ENCODE results near the gene IL4I1.
"Not testable (repeated sequence)": the region's sequence is repeated elsewhere in the genome, so short reads cannot be mapped to it uniquely, and the experiment has no call there.

The IL4I1 gene, protein sequence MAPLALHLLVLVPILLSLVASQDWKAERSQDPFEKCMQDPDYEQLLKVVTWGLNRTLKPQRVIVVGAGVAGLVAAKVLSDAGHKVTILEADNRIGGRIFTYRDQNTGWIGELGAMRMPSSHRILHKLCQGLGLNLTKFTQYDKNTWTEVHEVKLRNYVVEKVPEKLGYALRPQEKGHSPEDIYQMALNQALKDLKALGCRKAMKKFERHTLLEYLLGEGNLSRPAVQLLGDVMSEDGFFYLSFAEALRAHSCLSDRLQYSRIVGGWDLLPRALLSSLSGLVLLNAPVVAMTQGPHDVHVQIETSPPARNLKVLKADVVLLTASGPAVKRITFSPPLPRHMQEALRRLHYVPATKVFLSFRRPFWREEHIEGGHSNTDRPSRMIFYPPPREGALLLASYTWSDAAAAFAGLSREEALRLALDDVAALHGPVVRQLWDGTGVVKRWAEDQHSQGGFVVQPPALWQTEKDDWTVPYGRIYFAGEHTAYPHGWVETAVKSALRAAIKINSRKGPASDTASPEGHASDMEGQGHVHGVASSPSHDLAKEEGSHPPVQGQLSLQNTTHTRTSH

GRCh38 chr19:49896863-49897621 lies at the start of gene IL4I1:
Gene IL4I1 (minus strand): TSS chr19:49896887. CDS start chr19:49896160, 727 bp downstream.
- DNase-seq: no peak

- DNase-seq: no peak
Observed at GRCh38 chr19:49946415-49946814, 49.7 kb upstream of the IL4I1 start.

DNA sequence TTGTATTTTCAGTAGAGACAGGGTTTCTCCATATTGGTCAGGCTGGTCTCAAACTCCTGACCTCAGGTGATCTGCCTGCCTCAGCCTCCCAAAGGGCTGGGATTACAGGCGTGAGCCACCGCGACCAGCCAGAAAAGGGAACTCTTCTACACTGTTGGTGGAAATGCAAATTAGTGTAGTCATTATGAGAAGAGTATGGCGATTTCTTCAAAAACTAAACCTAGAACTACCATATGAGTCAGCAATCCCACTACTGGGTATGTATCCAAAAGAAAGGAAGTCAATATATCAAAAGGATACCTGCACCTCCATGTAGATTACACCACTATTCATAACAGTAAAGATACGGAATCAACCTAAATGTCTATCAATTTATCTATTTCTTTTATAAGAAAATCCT lies 47.9 kb upstream of the IL4I1 start:
- not testable (repeated sequence) for DNase-seq

- DNase-seq: no peak
Observed at GRCh38 chr19:49940482-49940791, 43.8 kb upstream of the IL4I1 start.

DNA sequence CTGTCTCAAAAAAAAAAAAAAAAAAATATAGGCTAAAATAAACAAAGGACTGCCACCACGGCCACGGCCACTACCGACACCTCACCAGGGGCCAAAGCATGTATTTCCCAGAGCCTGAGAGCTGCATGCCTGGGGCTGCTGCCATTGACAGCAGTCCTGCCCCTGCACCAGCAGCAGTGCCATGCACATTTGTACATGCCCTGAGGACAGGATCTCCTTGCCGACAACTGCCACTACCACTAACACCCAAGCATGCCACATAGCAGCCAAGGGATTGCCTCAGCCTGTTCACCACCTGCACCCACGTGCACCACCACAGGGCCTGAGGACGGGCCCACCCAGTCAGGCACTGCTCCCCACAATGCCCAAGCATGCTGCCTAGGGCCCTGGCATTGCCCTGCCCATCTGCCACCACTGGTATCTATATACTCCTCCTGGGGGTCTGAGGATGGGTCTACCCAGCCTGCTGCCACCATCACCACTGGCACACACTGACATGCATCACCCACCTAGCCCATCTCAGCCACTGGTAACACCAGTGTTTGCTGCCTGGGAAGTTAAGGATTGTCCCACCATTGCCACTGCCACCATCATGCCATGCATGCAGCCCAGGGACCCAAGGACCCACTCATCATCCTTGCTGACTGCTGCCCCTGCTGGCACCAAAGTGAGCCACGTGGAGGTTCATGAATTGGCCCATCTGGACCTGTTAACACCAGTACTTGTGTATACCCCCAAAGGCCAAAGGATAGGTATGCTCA lies 43.2 kb upstream of the IL4I1 start:
- DNase-seq: no peak

DNA sequence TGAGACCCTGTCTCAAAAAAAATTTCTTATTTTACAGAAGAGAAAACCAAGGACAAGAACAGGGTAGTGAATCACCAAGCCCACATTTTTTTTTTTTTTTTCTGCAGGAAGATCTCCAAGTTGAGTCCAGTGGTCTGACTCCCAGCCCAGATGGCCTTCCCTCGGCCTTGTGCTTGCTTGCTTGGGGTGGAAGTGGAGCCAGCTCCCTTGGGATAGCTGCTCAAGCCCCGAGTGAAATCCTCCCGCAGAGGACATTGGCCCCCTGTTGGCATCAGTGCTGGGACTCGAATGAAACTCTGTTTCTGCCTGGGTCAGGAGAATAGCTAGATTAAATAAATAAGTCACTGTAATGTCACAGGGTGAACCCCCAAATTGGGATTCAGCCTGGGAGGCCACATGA lies 42.0 kb upstream of the IL4I1 start:
- DNase-seq: no peak

DNA sequence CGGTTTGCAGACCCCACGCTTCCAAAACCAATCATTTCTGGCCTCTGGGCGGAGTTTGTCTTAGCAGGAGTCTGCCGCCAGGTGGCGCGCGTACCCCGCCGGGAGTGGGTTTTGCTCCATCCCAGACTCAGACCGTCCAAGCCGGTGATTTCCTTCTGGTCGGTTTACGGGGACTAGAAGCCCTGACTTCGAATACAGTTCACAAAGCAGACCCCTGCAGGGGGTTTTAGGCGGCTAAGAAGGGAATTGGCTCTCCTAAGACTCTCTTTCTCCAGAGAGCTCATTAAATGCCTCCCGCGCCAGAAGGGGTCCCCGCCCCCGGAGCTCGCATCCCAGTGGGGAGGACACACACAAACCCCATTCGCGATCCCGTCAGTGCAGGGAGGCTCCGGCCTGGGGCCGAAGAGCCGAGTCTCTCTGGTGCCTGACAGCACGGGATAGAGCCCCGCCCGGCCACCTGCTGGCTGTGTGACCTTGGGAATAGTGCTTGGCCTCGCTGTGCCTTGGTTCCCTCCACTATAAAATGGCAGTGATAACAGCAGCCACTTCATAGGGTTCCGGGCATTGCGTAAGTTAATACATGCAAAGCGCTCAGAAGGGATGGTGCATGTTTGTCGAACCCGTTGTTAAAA lies 41.2 kb upstream of the IL4I1 start:
- DNase-seq: peak in 1 of 2 experiments; percentile 33

DNA sequence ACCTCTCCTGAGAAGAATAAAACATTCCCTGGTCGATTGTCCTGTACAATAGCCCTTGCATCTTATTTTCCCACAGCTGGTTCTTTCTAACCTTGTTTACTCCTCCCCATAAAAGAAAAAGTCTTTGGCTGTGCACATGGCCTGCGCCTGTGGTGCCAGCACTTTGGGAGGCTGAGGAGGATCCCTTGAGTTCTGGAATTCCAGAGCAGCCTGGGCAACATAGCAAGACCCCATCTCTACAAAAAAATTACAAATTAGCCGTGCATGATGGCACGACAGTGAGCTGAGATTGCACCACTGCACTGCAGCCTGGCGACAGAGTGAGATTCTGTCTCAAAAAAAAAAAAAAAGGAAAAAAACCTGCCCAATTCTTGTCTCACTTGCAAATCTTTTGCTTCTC lies 39.9 kb upstream of the IL4I1 start:
- DNase-seq: no peak

DNA sequence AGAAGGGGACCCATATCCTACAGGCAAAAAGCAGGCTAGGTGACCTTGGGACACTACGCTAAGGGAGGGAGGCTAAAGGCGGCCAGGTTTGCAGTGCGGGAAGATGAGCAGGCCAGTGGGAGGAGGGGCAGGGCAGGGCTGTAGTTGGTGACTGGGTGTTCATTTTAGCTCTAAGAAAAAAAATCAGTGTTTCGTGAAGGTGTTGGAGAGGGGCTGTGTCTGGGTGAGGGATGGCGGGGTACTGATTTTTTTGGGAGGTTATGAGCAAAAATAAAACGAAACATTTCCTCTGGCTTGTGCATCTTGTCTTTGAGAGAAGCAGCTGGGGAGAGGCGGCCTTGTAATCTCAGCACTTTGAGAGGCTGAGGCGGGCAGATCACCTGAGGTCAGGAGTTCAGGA lies 37.0 kb upstream of the IL4I1 start:
- DNase-seq: no peak

DNA sequence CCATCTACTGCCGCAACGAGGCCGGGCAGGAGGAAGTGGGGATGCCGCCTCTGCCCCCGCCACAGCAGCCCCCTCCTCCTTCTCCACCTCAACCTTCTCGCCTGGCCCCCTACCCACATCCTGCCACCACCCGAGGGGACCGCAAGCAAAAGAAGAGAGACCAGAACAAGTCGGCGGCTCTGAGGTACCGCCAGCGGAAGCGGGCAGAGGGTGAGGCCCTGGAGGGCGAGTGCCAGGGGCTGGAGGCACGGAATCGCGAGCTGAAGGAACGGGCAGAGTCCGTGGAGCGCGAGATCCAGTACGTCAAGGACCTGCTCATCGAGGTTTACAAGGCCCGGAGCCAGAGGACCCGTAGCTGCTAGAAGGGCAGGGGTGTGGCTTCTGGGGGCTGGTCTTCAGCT lies 36.0 kb upstream of the IL4I1 start:
- DNase-seq: no peak

- no peak for DNase-seq
Observed at GRCh38 chr19:49932041-49932451, 35.4 kb upstream of the IL4I1 start.

GRCh38 chr19:49931293-49932040 lies 34.8 kb upstream of the IL4I1 start:
- DNase-seq: no peak

GRCh38 chr19:49930483-49931011 lies 33.9 kb upstream of the IL4I1 start:
- DNase-seq: no peak

- peak; percentile 44 to 86 for DNase-seq
Observed at GRCh38 chr19:49929611-49930482, 33.2 kb upstream of the IL4I1 start.

DNA sequence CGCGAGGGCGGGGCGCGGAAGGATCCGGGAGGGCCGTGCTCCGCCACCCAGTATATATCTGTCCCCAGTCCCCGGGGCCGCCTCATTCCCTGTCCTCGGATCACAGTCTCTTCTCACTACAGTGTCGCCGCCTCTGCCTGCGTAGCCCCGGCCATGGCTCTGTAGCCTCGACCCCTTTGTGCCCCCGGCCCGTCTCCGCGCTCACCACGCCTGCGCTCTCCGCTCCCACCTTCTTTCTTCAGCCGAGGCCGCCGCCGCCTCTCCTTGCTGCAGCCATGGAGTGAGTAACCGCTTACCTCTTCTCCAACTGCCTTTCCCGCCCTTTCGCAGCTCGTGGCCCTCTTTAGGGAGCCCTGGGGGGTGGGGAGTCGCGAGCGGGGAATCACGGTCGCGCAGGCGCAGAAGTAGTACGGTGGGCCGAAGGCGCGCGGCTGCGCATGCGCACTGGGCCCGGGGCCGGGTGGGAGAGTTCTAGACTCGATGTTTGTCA lies 32.5 kb upstream of the IL4I1 start, which contains the start of the genes ATF5 and NUP62:
Gene ATF5, plus strand, starts transcription at position 85 of the 490 bp plus-strand sequence. CDS start 1,646 bp downstream, outside the sequence.
Gene NUP62, minus strand, starts transcription at position 384 of the 490 bp plus-strand sequence. CDS start 19,697 bp downstream, outside the sequence.
- peak in 1 of 2 experiments; percentile 83 for DNase-seq

GRCh38 chr19:49927526-49928264 lies 31.0 kb upstream of the IL4I1 start:
- DNase-seq: no peak

DNA sequence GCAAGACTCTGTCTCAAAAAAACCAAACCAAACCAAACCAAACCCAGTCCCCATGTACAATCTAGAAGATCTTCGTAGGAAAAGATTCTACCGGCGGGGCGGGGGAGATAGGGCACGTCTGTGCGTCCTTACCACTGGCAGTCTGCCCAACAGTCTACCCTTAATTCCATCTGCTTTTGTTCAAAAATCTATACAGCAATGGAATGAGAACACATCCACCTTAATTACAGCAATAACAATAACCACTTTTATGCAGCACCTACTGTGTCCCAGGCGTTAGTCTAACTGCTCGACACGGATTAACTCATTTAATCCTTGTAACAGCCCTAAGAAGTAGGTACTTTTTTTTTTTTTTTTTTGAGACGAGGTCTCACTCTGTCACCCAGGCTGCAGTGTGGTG lies 29.8 kb upstream of the IL4I1 start:
- no peak for DNase-seq

- DNase-seq: no peak
Observed at GRCh38 chr19:49925486-49925885, 28.8 kb upstream of the IL4I1 start.

GRCh38 chr19:49924881-49925210 lies 28.2 kb upstream of the IL4I1 start:
- not testable (repeated sequence) for DNase-seq
